Spleen (tissue), 11 donors: ENCODE data around the gene KLC1. TPM values are rescaled to one million over a fixed set of nuclear protein-coding genes. Genes with fewer than 3 reads are reported as not detected.
A peak's percentile ranks its signal among the peaks of the same experiment; 100 is the strongest.

Experiments used
- DNase-seq: peaks from one replicate; pipeline ENCODE4 v3.0.0-alpha.2; 2020
- H3K27ac ChIP-seq, 8 donors: fragments of 200-600 bp; sonication (generic) in 7 of 8; 1 replicate in 4 of 8; 2 replicates in 4 of 8; pipeline versions ENCODE4 v1.5.0 to v1.8.0; 2016 to 2021; ENCODE audit warnings: inconsistent platforms in 4 of 8, mild to moderate bottlenecking in 4 of 8, moderate library complexity in 1 of 8
- H3K27me3 ChIP-seq, 7 donors: fragments of 200-600 bp; sonication (generic) in 6 of 7; replicated peaks in 1 of 7; 1 replicate in 4 of 7; 2 replicates in 3 of 7; pipeline versions ENCODE4 v1.5.0 to v1.8.0; 2016 to 2021; ENCODE audit warnings: inconsistent platforms in 3 of 7, mild to moderate bottlenecking in 1 of 7
- H3K36me3 ChIP-seq, 6 donors: fragments of 200-600 bp; sonication (generic) in 5 of 6; 1 replicate in 4 of 6; 2 replicates in 2 of 6; pipeline versions ENCODE4 v1.5.0 to v1.8.0; 2016 to 2021; ENCODE audit warnings: inconsistent platforms in 2 of 6
- H3K4me1 ChIP-seq, 6 donors: fragments of 200-600 bp; sonication (generic) in 5 of 6; 1 replicate in 3 of 6; 2 replicates in 3 of 6; pipeline versions ENCODE4 v1.5.0 to v1.8.0; 2016 to 2021; ENCODE audit warnings: inconsistent platforms in 3 of 6
- H3K4me3 ChIP-seq, 8 donors: fragments of 200-600 bp; sonication (generic) in 7 of 8; 1 replicate in 4 of 8; 2 replicates in 4 of 8; pipeline versions ENCODE4 v1.5.0 to v1.8.0; 2016 to 2021; ENCODE audit warnings: inconsistent platforms in 4 of 8, mild to moderate bottlenecking in 4 of 8, moderate library complexity in 2 of 8
- H3K9me3 ChIP-seq, 8 donors: fragments of 200-600 bp; sonication (generic) in 7 of 8; 1 replicate in 4 of 8; 2 replicates in 4 of 8; pipeline versions ENCODE4 v1.5.0 to v1.8.0; 2016 to 2021; ENCODE audit warnings: inconsistent platforms in 4 of 8
- POLR2A ChIP-seq, 3 donors: fragments of 450-650 bp; IDR thresholded peaks; one replicate each; pipeline ENCODE4 v1.5.1; 2017; ENCODE audit warnings: antibody characterized with exemption in 3 of 3, mild to moderate bottlenecking in 1 of 3
- POLR2AphosphoS5 ChIP-seq, 3 donors: sonication (generic); formaldehyde crosslinking; IDR thresholded peaks; one replicate each; pipeline ENCODE4 v1.5.1; 2017; ENCODE audit warnings: antibody characterized with exemption in 3 of 3
- WGBS, 5 donors: extraction: QIAGEN DNeasy Blood & Tissue Kit in 3 of 5; methylation state at CpG; one replicate each; pipeline versions ENCODE4 v1.1.5 to v1.1.7; 2013 to 2018; 5-methylcytosine and 5-hydroxymethylcytosine counted together
- intact Hi-C: fragments of 100-400 bp; cut with DNase I; formaldehyde crosslinking; loops from one replicate; pipeline ENCODE4 v1.15.0; 2023; ENCODE audit warnings: low total_unique reads
- polyA plus RNA-seq, 3 donors: library from polyadenylated mRNA; stranded (reverse); fragments of 200-250 nt; gene quantifications; one replicate each; pipeline ENCODE4 v1.2.1, GENCODE V29; 2013
- total RNA-seq, 7 donors: library from RNA; depleted of rRNA in 3 of 7; stranded (reverse); fragments of >200 nt in 3 of 7; fragmentation: NEBNext Ultra II Directional in 4 of 7; extraction: Animal tissue kit (Norgen Biotek cat#: 25700) in 4 of 7; gene quantifications; one replicate each; pipeline versions ENCODE4 v1.1.0 to v1.2.1, GENCODE V29; 2016 to 2021
- TF ChIP-seq, protein P1 (sequence below), 11 experiments: fragments of 200-600 bp in 7 of 11; fragments of 450-650 bp in 4 of 11; sonication (generic) in 4 of 11; IDR thresholded peaks in 8 of 11; conservative IDR thresholded peaks in 3 of 11; 1 replicate in 7 of 11; 2 replicates in 4 of 11; pipeline versions ENCODE4 v1.4.0 to v1.8.0; 2016 to 2021; ENCODE audit warnings: antibody characterized with exemption in 11 of 11, inconsistent platforms in 4 of 11, mild to moderate bottlenecking in 1 of 11
- donor health status: healthy with polysubstance abuse.
- donor health status: DM: no; HTN: no; CAD: no; lungs with moderate emphysema.
- donor health status: DM: no; HTN: no; CAD: no.
- donor health status: Bipolar disorder and iron deficiency.
- donor health status: healthy.
- donor health status: DM: no; HTN: no; CAD: no.
- donor health status: DM: yes; HTN: yes; CAD: no.

KLC1 gene
- total and polyA plus RNA-seq, 10 donors = 54.1 to 333 (median 226) TPM

GRCh38 chr14:103692871-103693270, 63.9 kb downstream of the KLC1 start:
- WGBS, 5 donors = 80 to 95% (median 90%) methylated on average over 12 of the region's 12 CpGs
- Histone ChIP-seq H3K36me3 (peaks cover 0 to 99% (median 42%) of the 10 kb centered on the region in 6 donors), H3K27ac (peak overlapping the region in 2 of 8 donors; percentile 74 to 78), H3K4me3 (no peak overlapping the region), H3K9me3 (no peaks in the 10 kb centered on the region), H3K4me1 (peaks cover 32 to 100% (median 67%) of the 10 kb centered on the region in 6 donors), H3K27me3 (no peaks in the 10 kb centered on the region)
- TF ChIP-seq POLR2A (IDR thresholded peaks at IDR 0.05) (no peak), POLR2AphosphoS5 (IDR thresholded peaks at IDR 0.05) (no peak)
- TF ChIP-seq, protein P1, sequence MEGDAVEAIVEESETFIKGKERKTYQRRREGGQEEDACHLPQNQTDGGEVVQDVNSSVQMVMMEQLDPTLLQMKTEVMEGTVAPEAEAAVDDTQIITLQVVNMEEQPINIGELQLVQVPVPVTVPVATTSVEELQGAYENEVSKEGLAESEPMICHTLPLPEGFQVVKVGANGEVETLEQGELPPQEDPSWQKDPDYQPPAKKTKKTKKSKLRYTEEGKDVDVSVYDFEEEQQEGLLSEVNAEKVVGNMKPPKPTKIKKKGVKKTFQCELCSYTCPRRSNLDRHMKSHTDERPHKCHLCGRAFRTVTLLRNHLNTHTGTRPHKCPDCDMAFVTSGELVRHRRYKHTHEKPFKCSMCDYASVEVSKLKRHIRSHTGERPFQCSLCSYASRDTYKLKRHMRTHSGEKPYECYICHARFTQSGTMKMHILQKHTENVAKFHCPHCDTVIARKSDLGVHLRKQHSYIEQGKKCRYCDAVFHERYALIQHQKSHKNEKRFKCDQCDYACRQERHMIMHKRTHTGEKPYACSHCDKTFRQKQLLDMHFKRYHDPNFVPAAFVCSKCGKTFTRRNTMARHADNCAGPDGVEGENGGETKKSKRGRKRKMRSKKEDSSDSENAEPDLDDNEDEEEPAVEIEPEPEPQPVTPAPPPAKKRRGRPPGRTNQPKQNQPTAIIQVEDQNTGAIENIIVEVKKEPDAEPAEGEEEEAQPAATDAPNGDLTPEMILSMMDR (IDR thresholded peaks at IDR 0.05 in 8 of 11, conservative IDR thresholded peaks at IDR 0.05 in 3 of 11) = no peak
- DNase-seq = peak; percentile 72
- intact Hi-C loops = no loop called here

DNA sequence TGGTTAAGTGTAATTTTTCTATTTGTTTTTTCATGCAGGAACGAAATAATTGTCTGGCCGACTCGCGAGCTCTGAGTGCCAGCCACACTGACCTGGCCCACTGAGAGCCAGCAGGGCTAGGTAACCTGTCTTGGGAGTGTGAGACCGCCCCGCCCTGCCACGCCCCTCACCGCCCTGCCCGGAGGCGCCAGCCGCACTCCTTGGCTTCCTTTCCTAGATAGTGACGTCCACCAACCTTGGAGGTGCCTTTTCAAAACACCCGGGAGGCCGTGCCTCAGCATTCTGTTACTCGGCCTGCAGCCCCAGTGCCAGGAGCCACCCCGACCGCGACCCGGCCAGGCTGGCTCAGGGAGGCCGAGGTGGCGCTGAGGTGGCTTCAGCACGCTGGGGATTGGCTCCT, 64.5 kb downstream of the KLC1 start:
- Histone ChIP-seq H3K36me3 (peaks cover 0 to 99% (median 45%) of the 10 kb centered on the region in 6 donors), H3K27me3 (no peaks in the 10 kb centered on the region), H3K4me3 (no peak overlapping the region), H3K27ac (peak overlapping the region in 2 of 8 donors; percentile 74 to 78), H3K9me3 (no peaks in the 10 kb centered on the region), H3K4me1 (peaks cover 38 to 100% (median 71%) of the 10 kb centered on the region in 6 donors)
- 81 to 95% (median 88%) methylated on average over 22 of the region's 22 CpGs for WGBS, 5 donors
- intact Hi-C loops = no loop called here
- DNase-seq = peak; percentile 63
- peak in 1 of 3 donors; percentile 53 for TF ChIP-seq POLR2AphosphoS5 (IDR thresholded peaks at IDR 0.05)
- TF ChIP-seq POLR2A (IDR thresholded peaks at IDR 0.05) = no peak

- no peaks in the 10 kb centered on the region for H3K9me3 ChIP-seq
- DNase-seq = peak; percentile 64
- TF ChIP-seq POLR2AphosphoS5 (IDR thresholded peaks at IDR 0.05) (peak in 2 of 3 donors; percentile 3 to 48), POLR2A (IDR thresholded peaks at IDR 0.05) (no peak)
- H3K4me3 ChIP-seq = no peak overlapping the region
- 89 to 96% (median 92%) methylated on average over 19 to 20 of the region's 20 CpGs for WGBS, 5 donors
- peaks cover 38 to 100% (median 71%) of the 10 kb centered on the region in 6 donors for H3K4me1 ChIP-seq
- H3K27ac ChIP-seq = no peak overlapping the region
- peaks cover 0 to 99% (median 47%) of the 10 kb centered on the region in 6 donors for H3K36me3 ChIP-seq
- no peaks in the 10 kb centered on the region for H3K27me3 ChIP-seq
- intact Hi-C loops = no loop called here
These were observed 65.6 kb downstream of the KLC1 start for GRCh38 chr14:103694572-103695026.

GRCh38 chr14:103695296-103696069, 66.5 kb downstream of the KLC1 start:
- Histone ChIP-seq H3K27ac (peak overlapping the region in 4 of 8 donors; percentile 52 to 86 (median 78)), H3K4me1 (peaks cover 34 to 100% (median 71%) of the 10 kb centered on the region in 6 donors), H3K4me3 (no peak overlapping the region), H3K9me3 (no peaks in the 10 kb centered on the region), H3K27me3 (no peaks in the 10 kb centered on the region), H3K36me3 (peaks cover 0 to 99% (median 51%) of the 10 kb centered on the region in 6 donors)
- intact Hi-C loops = no loop called here
- WGBS, 5 donors = 62 to 82% (median 74%) methylated on average over 14 of the region's 14 CpGs
- TF ChIP-seq, protein P1 (IDR thresholded peaks at IDR 0.05 in 8 of 11, conservative IDR thresholded peaks at IDR 0.05 in 3 of 11) = no peak
- TF ChIP-seq POLR2AphosphoS5 (IDR thresholded peaks at IDR 0.05) (no peak), POLR2A (IDR thresholded peaks at IDR 0.05) (no peak)
- peak; percentile 46 for DNase-seq

GRCh38 chr14:103696070-103696402, 67.0 kb downstream of the KLC1 start:
- DNase-seq = peak; percentile 47
- WGBS, 5 donors = 53 to 77% (median 68%) methylated on average over 8 to 13 of the region's 13 CpGs
- H3K9me3 ChIP-seq = no peaks in the 10 kb centered on the region
- peak overlapping the region in 6 of 8 donors; percentile 43 to 86 (median 73) for H3K27ac ChIP-seq
- no peak overlapping the region for H3K4me3 ChIP-seq
- peaks cover 0 to 100% (median 52%) of the 10 kb centered on the region in 6 donors for H3K36me3 ChIP-seq
- H3K4me1 ChIP-seq = peaks cover 34 to 100% (median 71%) of the 10 kb centered on the region in 6 donors
- intact Hi-C loops = no loop called here
- TF ChIP-seq POLR2A (IDR thresholded peaks at IDR 0.05) = no peak
- TF ChIP-seq, protein P1 (IDR thresholded peaks at IDR 0.05 in 8 of 11, conservative IDR thresholded peaks at IDR 0.05 in 3 of 11) = no peak
- TF ChIP-seq POLR2AphosphoS5 (IDR thresholded peaks at IDR 0.05) = no peak
- no peaks in the 10 kb centered on the region for H3K27me3 ChIP-seq
